ENCODE measurements around the gene FAM163A.

FAM163A gene

GRCh38 chr1:179779645-179780272 lies 36.7 kb downstream of the FAM163A start:
- CTCF ChIA-PET, result interaction anchor here (1.1 to 2.0 kb wide), 3 partner anchors 30 to 73 kb away, joined by 3 to 6 read pairs (median 4); no protein-coding TSS in a partner anchor
- POLR2A ChIA-PET, result no interaction called here
- DNase-seq (ENCODE audit: extremely low spot score), result no peak
- no peak for TF ChIP-seq CTCF (IDR thresholded peaks at IDR 0.05; ENCODE audit: control extremely low read depth, extremely low read depth, low read depth, missing control alignments)

- no peak for DNase-seq (ENCODE audit: extremely low spot score)
- ChIA-PET POLR2A (no interaction called here), CTCF (interaction anchor here (1.1 to 1.6 kb wide), 2 partner anchors 9 to 24 kb away, joined by 3 read pairs; no protein-coding TSS in a partner anchor)
- no peak for TF ChIP-seq CTCF (IDR thresholded peaks at IDR 0.05; ENCODE audit: control extremely low read depth, extremely low read depth, low read depth, missing control alignments)
Observed at GRCh38 chr1:179781962-179782361, 38.9 kb downstream of the FAM163A start.

DNA sequence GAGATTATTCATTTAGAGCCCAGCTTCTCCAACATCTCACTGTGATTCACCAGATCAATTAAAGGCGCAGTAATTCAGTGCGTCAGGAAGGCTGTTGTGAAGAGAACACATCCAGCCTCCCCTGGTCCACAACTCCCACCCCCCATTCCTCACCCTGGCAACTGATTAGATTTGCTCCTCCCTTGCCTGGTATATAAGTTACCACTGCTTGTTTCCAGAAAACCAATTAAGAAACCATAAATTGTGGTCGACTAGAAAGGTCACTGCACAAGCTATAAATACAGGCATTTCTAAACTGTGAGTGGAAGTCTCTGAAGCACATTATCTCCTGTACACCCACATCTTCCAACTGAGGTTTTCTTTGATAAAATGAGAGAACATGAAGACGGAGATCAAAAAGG lies 41.9 kb downstream of the FAM163A start:
- ChIA-PET POLR2A (no interaction called here), CTCF (interaction anchor here (1.7 to 4.8 kb wide), 2 partner anchors 24 to 78 kb away, joined by 7 to 24 read pairs; no protein-coding TSS in a partner anchor)
- no peak for DNase-seq (ENCODE audit: extremely low spot score)
- no peak for TF ChIP-seq CTCF (IDR thresholded peaks at IDR 0.05; ENCODE audit: control extremely low read depth, extremely low read depth, low read depth, missing control alignments)

GRCh38 chr1:179785728-179786127 lies 42.6 kb downstream of the FAM163A start:
- no peak for DNase-seq (ENCODE audit: extremely low spot score)
- TF ChIP-seq CTCF (IDR thresholded peaks at IDR 0.05; ENCODE audit: control extremely low read depth, extremely low read depth, low read depth, missing control alignments), result no peak
- ChIA-PET CTCF (interaction anchor here (1.7 to 4.8 kb wide), 3 partner anchors 23 to 79 kb away, joined by 7 to 24 read pairs (median 14); no protein-coding TSS in a partner anchor), POLR2A (no interaction called here)

DNA sequence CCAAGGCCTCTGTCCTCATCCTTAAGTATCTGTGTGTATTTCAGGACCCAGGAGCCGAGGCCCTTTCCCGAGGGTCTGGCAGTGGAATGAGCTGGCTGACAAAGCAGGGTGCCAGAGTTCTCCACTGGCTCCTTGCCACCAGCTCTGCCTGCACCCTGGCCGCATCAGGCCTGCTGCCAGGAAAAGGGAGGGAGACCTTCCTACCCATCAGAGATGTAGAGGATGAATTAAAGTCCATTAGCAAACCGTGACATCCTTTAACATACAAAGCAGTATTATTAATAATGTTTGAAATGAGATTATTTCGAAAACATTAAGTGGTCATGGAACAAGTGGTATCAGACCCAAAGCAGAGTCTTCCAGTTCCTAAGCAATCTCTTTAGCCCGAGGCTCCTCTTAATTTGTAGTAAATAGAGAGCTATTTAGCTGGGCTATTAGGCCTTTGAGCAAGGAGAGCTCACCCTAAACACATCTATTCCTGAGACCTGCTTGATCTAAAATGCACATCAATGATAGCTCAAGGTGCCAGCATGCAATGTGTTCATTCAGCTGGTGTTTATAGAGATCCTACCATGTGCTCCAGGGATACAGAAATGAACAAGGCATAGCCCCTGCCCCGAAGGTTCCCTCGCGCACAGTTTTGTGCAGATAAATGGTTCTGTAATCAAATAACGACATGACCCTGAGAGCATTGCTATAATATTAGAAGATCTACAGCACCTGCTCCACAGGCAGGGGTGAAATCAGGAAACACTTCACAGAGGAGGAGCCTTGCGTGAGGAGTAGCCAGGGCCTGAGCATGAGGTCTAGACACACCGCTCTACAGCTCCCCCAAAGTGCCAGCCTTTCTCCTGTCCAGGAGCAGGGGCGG lies 44.0 kb downstream of the FAM163A start:
- ChIA-PET POLR2A (no interaction called here), CTCF (interaction anchor here (1.2 to 4.8 kb wide), 4 partner anchors 13 to 81 kb away, joined by 3 to 24 read pairs (median 9); no protein-coding TSS in a partner anchor)
- TF ChIP-seq CTCF (IDR thresholded peaks at IDR 0.05; ENCODE audit: control extremely low read depth, extremely low read depth, low read depth, missing control alignments), result no peak
- DNase-seq (ENCODE audit: extremely low spot score), result no peak

DNA sequence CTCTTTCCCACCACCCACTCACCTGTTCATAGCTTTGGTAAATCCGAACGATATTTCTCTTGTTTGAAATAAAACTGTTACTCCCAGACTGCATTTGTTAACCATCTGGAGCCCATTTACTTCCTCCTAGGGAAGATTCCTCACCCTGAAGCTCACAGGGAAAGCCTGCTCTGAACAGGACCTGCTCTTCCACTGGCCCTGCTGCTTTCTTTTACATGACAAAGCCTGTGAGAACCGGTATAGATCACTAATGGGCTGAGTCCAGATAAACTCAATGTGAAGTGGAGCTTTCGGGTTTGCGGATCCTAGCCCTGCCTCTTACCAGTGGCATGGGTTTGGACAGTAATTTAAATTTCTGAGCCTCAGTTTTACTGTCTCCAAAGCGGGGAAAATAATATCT lies 45.2 kb downstream of the FAM163A start:
- no peak for TF ChIP-seq CTCF (IDR thresholded peaks at IDR 0.05; ENCODE audit: control extremely low read depth, extremely low read depth, low read depth, missing control alignments)
- ChIA-PET POLR2A (no interaction called here), CTCF (interaction anchor here (0.8 to 3.3 kb wide), 2 partner anchors 14 to 26 kb away, joined by 3 to 14 read pairs; no protein-coding TSS in a partner anchor)
- no peak for DNase-seq (ENCODE audit: extremely low spot score)
